HG03457 (cell line): ENCODE measurements around the gene LRRC17.
"Not testable (repeated sequence)": the region's sequence is repeated elsewhere in the genome, so short reads cannot be mapped to it uniquely, and the experiment has no call there.

ENCODE experiments used
- ATAC-seq: cut with Tn5 transposase; IDR thresholded peaks from one replicate; pipeline ENCODE4 v1.9.1; 2021; ENCODE audit warnings: moderate number of reproducible peaks; ENCODE audit not compliant: unreplicated experiment

Gene LRRC17

DNA sequence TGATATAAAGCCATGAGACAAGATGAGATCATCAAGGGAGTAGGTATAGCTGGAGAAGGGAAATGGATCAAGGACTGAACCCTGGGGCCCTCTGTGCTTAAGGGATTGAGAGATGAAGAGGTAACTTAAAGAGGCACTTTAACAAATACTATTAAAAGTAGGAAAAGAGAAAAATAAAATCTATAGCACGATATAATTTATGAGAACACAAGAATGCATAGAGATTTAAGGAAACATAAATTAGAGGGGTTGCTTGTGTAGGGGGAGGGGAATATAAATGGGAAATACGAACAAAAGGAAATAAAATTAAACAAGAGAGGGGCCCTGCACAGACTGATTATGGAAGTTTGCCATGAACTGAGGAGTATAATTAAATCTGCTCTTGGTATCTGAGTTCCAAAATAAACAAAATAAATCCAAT, 15.6 kb upstream of the LRRC17 start:
- ATAC-seq = no peak

- ATAC-seq = no peak
These were observed 14.8 kb upstream of the LRRC17 start for GRCh38 chr7:102897856-102898531.

DNA sequence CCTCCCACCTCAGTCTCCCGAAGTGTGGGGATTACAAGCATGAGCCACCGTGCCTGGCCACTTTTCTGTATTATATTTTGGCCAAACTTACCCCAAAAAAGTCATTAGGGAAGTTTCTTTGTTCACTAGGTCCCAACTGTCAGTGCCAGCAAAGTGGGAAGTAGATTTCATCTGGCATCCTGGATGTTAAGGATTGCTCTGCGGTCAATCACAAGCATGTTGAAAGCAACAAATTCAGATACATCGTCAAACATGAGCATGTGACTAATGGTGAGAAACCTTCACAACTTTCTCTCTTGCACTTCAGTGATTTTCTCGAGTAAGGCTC, 14.3 kb upstream of the LRRC17 start:
- no peak for ATAC-seq

DNA sequence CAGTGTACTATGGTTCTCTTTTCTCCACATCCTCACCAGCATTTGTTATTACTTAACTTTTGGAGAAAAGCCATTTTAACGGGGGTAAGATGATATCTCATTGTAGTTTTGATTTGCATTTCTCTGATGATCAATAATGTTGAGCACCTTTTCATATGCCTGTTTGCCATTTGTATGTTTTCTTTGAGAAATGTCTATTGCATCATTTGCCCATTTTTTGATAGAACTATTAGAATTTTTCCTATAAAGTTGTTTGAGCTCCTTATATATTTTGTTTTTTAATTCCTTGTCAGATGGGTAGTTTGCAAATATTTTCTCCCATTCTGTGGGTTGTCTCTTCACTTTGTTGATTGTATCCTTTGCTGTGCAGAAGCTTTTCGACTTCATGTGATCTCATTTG, 10.7 kb upstream of the LRRC17 start:
- not testable (repeated sequence) for ATAC-seq

DNA sequence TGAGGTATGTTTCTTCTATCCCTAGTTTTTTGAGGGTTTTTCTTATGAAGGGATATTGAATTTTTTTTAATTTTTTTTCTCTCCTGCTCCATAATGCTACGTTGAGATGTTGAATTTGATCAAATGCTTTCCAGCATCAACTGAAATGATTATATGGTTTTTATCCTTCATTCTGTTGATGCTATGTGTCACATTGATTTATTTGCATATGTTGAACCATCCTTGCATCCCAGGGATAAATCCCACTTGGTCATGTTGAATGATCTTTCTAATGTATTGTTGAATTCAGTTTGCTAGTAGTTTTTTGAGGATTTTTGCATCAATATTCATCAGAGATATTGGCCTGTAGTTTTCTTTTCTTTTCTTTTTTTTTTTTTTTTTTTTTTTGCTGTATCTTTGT, 9.2 kb upstream of the LRRC17 start:
- not testable (repeated sequence) for ATAC-seq

- no peak for ATAC-seq
These were observed 4.1 kb upstream of the LRRC17 start for GRCh38 chr7:102908676-102909075.

DNA sequence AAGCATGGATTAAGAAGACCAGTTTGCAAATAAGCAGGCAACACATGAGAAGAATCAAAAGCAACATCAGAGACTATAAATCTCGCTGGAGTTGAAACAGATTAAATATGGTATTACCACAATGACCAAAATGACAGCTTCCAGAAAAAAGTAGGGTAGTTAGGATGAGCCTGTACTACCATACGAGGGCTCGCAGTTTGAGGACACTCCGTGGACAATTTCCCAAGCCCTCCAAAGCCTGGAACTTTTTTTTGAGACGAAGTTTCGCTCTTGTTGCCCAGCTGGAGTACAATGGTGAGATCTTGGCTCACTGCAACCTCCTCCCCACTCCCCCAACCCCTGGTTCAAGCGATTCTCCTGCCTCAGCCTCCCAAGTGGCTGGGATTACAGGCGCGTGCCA, 1.0 kb downstream of the LRRC17 start:
- ATAC-seq = no peak

GRCh38 chr7:102914585-102914984, 1.8 kb downstream of the LRRC17 start:
- ATAC-seq = no peak

GRCh38 chr7:102916426-102916825, 3.6 kb downstream of the LRRC17 start:
- no peak for ATAC-seq

GRCh38 chr7:102916881-102917280, 4.1 kb downstream of the LRRC17 start:
- no peak for ATAC-seq

GRCh38 chr7:102917436-102918353, 4.9 kb downstream of the LRRC17 start:
- ATAC-seq = no peak

DNA sequence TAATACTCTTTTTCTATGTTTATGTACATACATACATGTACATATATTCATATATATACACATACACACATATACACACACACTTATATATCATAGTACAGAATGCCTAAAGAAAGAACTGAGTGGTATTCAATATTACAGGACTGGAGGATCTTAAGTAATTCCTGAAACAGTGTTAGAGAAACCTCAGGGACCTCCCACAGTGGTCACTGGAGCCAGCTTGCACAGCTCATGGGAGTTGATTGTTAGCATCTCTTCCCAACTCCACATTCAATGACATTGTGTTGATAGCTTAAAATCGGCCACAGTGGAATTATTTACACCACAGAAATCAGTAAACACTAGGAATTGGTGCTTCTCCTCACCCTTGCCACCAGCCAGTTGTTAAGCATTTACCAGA, 6.0 kb downstream of the LRRC17 start:
- no peak for ATAC-seq

GRCh38 chr7:102925976-102926782, 13.4 kb downstream of the LRRC17 start:
- no peak for ATAC-seq

DNA sequence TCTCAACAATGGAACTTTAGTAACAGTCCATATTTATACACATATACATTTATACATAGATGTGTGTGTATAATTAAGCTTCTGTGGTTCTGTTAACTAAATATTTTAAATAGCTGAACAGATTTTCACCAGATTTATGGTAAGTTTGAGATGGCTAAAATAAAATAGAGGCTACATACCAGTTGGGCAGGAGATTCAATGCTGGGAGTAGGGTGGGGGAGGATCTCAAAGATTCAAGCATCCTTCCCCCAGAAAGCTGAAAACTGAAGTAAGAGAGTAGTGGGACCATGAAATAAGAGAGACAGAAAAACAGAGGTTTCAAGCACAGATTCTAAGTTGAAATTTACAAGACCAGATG, 14.0 kb downstream of the LRRC17 start:
- no peak for ATAC-seq

DNA sequence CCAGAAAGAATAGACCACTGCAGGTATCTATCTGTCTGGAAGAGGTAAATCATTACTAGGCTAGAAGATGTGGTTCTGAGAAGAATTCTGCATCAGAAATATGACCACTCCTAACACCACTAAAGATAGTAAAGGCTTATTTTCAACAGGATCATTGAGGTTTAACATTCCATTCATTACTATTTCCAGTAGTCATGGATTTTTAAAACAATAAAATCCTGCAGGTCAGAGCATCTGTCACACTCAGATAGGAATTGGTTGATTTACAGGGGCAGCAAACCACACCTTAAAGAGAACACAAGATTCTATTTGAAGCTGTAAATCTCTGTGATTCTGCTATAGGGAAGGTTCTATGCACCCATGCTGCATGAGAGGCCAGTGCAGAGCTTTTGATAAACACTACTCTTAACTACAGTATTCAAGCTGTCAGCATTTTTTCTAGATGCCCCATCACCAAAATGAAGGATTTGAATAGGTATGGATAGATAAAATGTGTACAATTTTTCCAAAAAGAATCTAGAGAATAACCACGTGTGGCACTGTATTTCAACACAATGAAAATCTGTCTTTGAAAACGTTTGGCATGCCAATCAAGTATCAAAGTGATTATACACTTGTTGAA, 14.6 kb downstream of the LRRC17 start:
- ATAC-seq = no peak

- no peak for ATAC-seq
These were observed 19.0 kb downstream of the LRRC17 start for GRCh38 chr7:102931757-102932156.

DNA sequence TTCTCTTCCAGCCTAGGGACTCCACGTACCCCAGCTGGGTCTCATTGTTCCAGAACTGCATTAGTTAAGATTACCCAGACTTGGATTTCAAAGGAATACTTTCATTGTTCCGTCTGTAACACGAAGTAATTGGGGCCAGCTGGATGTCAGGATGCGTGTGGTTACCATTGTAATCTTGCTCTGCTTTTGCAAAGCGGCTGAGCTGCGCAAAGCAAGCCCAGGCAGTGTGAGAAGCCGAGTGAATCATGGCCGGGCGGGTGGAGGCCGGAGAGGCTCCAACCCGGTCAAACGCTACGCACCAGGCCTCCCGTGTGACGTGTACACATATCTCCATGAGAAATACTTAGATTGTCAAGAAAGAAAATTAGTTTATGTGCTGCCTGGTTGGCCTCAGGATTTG, 21.0 kb downstream of the LRRC17 start:
- no peak for ATAC-seq

DNA sequence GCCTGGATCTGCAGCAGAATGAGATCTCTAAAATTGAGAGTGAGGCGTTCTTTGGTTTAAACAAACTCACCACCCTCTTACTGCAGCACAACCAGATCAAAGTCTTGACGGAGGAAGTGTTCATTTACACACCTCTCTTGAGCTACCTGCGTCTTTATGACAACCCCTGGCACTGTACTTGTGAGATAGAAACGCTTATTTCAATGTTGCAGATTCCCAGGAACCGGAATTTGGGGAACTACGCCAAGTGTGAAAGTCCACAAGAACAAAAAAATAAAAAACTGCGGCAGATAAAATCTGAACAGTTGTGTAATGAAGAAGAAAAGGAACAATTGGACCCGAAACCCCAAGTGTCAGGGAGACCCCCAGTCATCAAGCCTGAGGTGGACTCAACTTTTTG, 21.4 kb downstream of the LRRC17 start:
- ATAC-seq = no peak

- ATAC-seq = no peak
These were observed 21.9 kb downstream of the LRRC17 start for GRCh38 chr7:102934701-102935100.

- ATAC-seq = no peak
These were observed 22.8 kb downstream of the LRRC17 start for GRCh38 chr7:102935450-102936115.

GRCh38 chr7:102938679-102939078, 25.9 kb downstream of the LRRC17 start:
- ATAC-seq = no peak
